GM18526 (cell line): ENCODE data around the gene JPT2.

Experiments used
- POLR2A ChIP-seq: IDR thresholded peaks from 3 replicates; pipeline ENCODE4 v1.6.1; 2011; ENCODE audit not compliant: insufficient read length; ENCODE audit errors: extremely low read depth

JPT2 gene

DNA sequence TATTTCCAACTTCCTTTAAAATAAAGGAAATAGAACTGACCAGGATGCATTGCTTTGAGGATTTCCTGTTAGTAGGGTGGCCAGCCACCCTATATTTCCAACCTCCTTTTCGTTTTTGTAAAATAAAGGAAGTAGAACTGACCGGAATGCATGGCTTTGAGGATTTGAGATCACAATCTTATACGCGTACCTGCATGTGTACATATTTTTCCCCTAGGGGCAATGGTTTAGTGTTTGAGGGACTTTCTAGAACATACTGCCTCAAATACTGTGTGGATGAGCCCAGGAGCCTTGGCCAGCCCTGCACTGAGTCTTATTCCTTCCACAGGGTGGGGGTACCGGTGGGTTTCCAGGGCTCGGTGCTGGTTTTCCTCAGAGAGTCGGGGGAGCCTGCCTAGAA, 53.5 kb downstream of the JPT2 start:
- no peak for TF ChIP-seq POLR2A

GRCh38 chr16:1732071-1732470, 54.0 kb downstream of the JPT2 start:
- no peak for TF ChIP-seq POLR2A

DNA sequence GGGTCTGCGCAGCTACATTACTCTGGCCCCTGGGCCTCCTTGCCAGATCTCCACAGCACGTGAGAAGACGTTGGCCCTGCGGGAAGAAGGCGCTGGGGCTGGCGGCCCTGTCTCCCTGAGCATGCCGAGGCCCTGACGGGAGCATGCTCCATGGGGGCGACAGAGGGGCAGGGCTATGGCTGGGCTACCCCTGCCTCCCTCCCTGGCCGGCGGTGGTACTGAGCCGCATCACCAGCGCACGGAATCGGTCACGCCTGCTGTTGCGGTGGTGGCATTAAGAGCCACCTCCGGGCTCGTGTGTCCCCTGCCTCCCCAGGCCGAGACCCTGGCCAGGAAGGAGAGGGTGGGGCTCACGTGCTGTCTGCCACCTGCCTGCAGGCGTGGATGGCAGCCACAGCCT, 56.0 kb downstream of the JPT2 start:
- TF ChIP-seq POLR2A, result no peak

GRCh38 chr16:1734816-1735215, 56.7 kb downstream of the JPT2 start:
- TF ChIP-seq POLR2A, result no peak

DNA sequence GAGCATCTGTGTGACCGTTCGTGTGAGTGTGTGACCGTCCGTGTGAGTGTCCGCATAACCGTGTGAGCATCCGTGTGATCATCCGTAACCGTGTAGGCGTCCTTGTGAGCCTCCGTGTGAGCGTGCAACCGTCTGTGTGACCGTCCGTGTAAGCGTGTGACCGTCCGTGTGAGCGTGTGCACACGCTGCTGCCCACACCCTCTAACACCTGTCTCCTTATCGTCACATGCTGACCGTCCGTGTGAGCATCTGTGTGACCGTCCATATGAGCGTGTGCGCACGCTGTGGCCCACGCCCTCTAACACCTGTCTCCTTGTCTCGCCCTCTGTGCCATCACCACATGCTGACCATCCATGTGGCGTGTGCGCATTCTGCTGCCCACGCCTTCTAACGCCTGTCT, 62.2 kb downstream of the JPT2 start:
- no peak for TF ChIP-seq POLR2A

DNA sequence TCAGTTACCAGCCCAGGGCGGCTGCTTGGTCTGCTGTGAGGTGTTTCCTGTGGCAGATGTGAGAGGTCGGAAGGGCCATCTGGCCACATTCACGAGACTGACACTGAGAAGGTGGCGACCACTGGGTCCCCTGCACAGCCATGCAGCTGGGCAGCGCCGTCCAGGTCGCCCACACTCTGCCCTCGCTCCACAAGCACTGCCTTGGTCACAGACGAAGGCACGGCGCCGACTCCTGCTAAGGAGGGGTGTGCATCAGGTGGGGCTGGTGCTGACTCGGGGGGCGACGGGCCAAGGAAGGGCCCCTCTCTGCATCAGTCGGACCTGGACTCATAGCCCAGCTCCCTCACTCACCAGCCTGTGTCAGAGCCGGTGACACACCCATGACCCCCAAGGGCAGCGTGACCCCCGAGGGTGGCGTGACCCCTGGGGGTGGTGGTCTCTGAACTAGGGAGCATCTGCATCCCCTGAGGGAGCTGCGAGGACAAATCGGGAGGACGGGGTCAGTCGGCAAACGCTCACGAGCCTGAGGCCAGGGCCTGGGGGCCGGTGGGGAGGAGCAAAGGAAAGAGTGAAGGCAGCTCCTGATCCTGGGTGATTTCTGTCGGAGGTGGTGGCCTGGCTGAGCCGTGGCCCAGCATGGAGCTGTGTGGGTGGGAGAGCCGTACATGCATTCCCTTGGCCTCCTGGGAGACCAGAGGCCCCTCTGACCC, 62.9 kb downstream of the JPT2 start:
- no peak for TF ChIP-seq POLR2A

DNA sequence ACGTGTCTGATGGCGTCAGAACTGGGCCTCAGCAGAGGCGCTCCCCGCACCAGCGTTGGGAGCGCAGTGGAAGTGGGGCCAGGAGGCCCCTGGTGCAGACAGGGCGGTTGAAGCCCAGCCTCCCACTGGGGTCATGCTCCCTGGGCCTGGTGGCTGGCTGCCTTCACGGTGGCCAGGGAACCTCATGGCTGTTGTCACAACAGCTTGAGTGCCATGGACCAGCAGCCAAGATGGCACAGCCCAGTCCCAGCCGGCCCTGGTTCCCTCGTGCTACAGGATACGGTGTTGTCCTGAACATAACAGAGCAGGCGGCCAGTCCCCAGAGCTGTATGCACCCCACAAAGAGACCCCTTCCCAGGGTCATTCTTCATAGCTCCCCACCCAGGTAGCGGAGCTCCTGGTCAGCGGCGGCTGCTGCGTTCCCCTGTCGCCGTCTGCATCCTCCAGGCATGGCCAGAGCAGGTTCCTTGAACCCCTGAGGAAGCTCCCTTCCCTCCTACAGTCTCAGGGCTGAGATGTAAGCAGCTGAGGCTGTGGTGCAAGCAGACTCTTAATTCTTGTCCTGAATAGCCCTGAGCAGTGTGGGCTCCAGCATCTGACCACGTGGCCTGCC, 63.6 kb downstream of the JPT2 start:
- no peak for TF ChIP-seq POLR2A

DNA sequence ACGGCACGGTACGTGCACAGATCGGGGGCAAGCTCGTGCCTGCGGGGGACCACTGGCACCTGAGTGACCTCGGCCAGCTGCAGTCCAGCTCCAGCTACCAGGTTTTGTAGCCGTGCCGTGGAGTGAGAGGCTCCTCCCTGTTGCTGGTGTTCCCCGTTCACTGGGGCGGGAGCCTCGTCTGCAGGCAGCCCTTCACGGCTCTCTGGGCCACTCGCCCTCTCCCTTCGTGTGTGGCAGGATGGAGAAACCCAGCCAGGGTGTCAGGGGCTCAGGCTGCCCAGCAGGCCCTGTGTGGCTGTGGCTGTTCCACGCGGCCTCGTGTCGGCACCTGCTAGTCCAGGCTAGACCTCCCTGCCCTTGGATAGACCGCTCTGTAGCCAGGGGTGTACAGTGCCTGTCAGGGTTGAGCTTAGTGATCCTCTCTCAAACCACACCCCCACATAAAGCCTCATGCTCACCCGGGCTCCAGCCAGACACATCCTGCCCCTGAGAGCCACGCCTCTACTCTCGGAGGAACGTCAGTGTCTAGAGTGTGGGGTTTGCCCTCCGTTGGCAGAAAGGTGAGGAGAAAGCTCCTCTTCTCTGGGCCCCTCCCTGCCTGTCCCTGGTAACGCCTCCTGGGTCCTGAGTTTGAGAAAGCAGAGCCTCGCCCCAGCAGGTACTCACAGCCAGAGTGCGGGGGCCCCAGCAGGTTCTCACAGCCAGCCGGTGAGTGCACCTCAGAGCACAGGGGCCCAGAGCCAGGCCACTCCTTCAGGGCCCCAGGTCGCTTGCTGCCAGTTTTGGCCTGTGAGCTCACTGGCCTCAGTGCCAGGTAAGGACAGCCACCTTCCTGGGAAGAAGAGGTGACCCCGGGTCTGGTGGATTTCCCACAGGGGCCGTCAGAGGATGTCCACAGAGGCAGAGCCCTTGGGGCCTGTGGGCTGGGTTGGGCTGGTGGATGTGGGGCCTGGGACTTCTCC, 65.6 kb downstream of the JPT2 start:
- no peak for TF ChIP-seq POLR2A

GRCh38 chr16:1744338-1744840, 66.3 kb downstream of the JPT2 start:
- TF ChIP-seq POLR2A, result no peak

DNA sequence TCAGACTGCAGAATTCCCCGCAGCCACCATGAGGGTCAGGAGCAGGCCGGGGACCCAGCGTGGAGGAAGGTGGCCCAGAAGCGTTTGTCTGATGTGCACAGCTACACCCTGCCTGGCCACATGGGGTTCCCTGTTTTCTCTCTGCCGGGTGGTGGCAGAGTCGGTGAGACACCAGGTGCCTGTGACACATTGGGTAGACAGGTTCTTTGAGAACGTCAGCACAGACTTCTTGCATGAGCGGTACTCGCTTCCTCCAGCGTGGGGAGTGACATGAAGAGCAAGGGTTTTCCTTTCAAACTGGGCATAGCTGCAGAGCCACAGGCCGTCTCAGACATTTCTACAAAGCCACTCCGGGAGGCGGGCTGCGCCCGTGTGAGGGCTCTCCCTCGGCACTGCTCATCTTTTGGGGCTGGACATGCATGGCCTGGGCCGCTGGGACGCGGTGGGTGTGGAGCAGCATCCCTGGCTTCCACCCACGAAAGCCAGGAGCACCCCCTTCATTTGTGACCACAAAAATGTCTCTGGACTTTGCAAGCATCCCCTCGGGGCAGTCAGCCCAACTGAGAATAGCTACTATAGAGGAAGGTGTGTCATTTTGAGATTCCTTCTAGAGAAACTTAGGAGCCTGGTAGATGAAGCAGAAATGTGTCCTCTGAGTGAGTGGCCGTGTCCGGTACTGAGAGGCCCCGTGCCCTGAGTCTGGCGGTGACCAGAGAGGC, 67.3 kb downstream of the JPT2 start:
- TF ChIP-seq POLR2A, result no peak

- no peak for TF ChIP-seq POLR2A
Observed at GRCh38 chr16:1745900-1746692, 68.0 kb downstream of the JPT2 start.

DNA sequence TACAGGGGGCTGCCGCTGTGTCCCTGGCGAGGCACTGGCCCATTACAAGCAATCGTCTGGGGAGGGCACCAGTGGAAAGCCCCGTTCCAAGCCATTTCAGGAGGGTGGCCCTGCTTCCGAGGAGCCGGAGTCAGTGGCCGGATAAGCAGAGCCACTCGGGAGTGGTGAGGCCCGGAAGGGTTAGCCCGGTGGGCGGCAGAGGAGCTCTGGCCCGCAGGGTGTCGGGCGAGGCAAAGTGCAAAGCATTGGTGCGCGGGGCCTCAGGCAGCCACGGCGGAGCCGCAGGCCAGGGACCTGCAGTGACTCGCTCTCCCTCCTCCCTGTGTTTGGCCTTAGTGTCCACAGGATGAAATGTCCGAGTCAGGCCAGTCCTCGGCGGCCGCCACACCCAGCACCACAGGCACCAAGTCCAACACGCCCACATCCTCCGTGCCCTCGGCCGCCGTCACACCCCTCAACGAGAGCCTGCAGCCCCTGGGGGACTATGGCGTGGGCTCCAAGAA, 68.7 kb downstream of the JPT2 start:
- TF ChIP-seq POLR2A, result no peak

GRCh38 chr16:1747934-1748333, 69.9 kb downstream of the JPT2 start:
- no peak for TF ChIP-seq POLR2A
